CD4-positive, alpha-beta T cell treated with Interleukin-17A for 1 hour (primary cell): ENCODE measurements around the gene AFF1.

Experiments
- DNase-seq: peaks from one replicate; pipeline ENCODE4 v3.0.0-alpha.2; 2020

Gene AFF1

DNA sequence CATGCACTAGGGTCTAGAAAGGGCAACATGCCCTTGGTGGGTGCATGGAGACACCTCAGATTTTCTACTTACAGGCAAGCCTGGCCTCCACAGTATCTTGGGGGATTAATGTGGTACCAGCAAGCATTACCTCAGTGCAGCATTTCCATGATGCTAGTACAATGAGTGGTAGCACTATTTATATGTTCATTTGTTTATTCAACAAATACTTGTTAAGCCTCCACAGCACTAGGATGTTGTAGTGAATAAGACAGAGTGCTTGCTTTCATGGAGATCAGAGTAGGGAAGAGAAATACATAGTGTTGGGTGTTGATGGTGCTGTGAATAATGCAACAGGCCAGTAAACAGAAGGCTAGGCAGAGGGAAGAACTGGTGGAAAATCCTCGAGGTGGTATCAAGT is 152.2 kb downstream of the AFF1 start:
- no peak for DNase-seq

DNA sequence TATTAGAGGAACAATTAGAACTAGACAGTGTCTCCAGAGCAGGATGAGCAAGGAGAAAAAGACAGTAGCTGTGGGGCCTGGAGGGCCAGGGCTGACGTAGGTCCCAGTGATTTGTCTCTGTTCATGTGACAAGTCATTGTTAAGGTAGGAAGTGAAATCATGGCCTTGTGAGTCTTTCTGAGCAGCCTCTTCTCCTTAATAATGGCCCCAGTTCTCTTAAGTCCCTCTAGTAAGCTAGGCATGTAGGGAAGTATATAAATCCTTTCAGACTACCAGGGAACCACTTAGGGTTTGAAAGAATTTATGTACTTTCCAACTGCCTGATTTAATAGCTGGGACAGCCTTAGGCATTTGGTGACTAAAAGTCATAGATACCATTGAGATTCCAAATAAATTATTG is 152.6 kb downstream of the AFF1 start:
- no peak for DNase-seq

DNA sequence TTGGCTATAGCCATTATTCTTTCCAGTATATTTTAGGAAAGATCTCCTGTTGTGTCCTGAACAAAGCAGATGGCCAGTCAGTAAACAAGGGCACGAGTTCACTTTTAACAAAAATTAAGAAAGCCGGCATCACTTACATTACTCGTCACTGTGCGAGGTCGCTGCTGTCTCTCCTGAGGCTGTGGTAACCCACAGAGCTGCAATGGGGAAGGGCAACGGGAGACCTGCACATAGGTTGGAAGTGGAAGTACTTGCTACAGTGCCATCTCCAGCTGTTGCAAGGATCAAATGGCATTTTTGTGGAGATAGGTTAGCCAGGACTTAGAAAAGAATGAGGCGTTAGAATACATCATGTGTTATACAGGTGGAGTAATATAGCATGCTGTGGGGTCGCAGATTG is 153.4 kb downstream of the AFF1 start:
- DNase-seq, result no peak

DNA sequence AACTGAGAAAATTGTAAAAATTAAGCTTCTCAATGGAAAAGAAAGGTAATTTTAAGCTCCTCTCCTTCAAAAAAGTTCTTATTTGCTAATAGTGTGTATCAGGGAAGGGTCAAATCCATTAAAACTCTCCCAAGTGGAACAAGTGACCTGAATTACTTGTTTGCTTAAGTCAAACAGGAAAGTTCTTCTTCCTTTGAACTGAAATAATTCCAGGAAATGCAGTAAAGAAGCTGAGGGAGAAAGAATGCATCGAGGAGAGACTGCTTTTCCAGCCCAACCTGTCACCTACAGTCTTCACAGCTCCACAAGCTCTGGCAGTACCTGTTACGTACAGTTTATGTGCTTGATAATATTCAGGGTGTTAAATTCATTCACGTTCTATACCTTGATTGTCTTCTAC is 154.6 kb downstream of the AFF1 start:
- DNase-seq, result no peak

GRCh38 chr4:87090305-87090704 is 155.5 kb downstream of the AFF1 start:
- DNase-seq, result no peak

DNA sequence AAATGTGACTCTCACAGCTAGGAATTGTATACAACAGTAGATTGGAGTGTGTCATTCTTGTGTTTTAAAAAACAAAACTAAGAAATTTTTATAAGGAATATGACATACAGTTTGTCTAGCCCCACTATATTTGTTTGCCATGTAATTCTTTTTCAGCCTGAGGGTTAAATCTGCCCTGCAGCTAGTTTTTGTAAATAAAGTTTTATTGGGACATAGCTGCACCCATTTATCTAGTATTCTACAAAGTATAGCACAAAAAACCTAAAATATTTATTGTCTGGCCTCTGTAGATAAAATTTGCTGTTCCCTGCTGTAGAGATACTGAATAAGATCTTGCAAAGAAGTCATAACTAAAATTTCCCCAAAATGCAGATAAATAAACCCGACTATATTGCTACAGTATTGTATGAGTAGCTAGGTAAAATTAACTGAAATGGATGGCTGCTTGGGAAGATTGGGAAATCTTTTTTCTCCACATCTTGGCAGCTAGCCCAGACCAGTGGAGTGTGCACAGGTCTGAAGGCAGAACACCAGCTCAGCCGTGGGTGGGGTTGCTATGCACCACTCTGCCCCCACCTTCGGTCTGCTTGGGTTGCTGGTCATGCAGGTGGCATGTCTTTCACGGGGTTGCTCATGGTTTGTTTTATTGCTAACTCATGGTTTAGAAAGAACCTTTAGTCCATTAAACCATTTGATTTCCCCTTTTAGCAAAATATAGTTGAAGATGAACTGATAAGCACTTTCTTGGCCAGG is 157.8 kb downstream of the AFF1 start:
- no peak for DNase-seq

DNA sequence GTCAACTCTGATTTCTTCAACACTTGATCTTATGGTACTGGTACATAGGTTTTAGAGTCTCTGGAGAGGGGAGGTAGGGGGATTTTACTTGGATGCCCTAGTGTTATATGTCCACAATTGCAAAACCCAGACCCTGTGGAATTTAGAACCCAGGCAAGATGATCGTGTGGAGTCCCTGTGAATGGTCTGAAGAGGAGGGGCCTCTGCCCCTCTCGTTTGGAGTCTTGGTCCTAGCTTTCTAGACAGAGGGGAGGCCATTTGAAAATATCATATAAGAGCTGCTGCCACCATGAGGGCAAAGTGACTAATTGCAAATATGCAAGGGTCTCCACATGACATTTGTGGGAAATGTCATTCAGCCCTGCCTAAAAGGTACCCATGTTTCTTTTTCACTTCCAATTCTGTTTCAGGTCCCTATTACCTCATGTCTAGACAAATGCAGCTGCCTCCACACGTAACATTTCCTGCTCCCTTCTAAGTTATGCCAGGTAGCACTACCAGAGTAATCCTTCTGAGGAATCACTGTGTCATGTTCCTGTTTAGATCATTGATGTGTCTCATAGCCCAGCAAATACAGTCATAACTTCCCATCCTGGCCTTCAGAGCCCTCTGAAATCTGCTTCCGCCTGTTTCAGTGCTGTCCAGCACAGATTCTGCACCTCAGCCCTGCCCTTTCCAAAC is 158.8 kb downstream of the AFF1 start:
- peak; percentile 66 for DNase-seq

- no peak for DNase-seq
Measured at GRCh38 chr4:87097075-87097474, 162.3 kb downstream of the AFF1 start.

DNA sequence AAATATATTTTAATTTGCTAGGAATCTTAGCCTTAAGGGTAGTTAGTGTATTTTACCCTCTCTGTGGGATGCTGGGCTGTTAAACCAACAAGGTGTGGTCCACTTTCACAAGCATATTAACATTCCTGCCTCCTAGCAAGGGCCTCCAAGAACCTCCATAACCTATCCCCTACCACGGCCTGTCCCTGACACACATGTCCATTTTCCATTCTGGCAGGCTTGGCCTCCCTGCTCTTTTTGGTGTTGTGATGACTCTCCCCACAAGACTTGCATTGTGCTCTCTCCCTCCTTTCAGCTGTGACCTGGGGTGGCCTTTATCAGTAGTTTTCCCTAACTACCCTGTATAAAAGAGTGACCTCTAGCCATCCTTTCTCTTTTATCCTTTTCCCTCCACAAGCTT is 165.4 kb downstream of the AFF1 start:
- no peak for DNase-seq

DNA sequence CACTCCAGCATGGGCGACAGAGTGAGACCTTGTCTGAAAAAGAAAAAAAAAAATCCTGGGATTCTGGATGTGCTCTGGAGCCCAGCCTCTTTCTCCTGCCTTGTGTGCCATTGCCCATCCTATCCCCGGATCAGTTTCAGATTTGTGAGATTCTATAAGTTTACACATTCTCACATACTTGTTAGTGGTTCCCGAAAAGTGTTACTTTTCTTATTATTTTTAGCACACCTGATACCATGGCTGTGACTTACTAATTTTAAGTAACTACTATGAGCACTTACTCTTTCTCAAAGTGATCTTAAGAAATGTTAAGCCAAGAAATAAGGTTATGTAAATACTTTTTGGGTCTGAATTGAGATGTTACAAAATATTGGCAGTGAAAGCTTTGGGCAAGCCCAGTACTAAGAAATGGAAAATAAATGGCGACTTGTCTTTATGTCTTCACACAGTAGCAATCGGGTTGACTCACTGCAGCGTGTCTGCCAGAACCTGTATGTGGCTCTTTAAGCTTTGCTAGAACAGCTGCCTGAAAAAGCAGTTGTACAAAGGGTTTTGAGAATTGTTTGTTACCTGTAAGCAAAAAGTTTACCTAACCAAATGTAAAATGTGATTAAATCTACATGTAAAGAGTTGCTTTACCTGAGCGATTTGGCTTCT is 166.9 kb downstream of the AFF1 start:
- DNase-seq, result no peak

- peak; percentile 8 for DNase-seq
Measured at GRCh38 chr4:87103086-87103485, 168.3 kb downstream of the AFF1 start.

GRCh38 chr4:87103691-87104187 is 168.9 kb downstream of the AFF1 start:
- peak; percentile 69 for DNase-seq

- DNase-seq, result no peak
Measured at GRCh38 chr4:87105101-87105845, 170.5 kb downstream of the AFF1 start.

DNA sequence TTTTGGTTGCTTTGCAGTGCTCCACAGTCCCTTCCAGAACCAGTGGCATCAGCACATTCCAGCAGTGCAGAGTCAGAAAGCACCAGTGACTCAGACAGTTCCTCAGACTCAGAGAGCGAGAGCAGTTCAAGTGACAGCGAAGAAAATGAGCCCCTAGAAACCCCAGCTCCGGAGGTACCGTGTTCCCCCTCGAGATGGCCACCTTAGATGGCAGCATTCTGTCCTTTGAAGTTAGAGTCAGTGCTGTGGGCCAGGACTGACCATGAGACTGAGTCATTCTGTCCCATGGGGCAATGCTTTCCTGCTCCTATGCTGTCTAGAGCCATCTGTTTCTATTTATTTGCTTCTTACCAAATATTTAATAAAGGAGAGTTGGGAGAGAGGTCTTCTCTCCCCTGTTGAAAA is 173.3 kb downstream of the AFF1 start:
- no peak for DNase-seq

DNA sequence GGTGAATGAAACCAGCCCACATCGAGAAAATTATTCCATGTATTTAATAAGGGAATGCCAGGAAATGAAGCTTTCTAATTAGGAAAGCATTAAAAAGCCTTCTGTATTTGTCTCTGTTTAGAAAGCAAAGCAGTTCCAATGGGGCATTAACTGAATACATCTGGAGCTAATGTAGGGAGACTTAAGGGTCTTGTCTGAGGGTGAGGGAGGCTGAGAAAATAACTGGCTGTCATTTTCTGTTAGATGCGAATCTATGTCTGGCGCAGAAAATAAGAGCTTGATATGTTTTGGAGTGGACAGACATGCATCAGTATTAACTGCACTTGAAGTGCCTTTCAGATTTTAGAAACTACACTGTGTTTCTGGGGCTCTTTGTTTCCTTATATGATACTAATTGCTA is 174.3 kb downstream of the AFF1 start:
- no peak for DNase-seq

- DNase-seq, result no peak
Measured at GRCh38 chr4:87109945-87110344, 175.1 kb downstream of the AFF1 start.

DNA sequence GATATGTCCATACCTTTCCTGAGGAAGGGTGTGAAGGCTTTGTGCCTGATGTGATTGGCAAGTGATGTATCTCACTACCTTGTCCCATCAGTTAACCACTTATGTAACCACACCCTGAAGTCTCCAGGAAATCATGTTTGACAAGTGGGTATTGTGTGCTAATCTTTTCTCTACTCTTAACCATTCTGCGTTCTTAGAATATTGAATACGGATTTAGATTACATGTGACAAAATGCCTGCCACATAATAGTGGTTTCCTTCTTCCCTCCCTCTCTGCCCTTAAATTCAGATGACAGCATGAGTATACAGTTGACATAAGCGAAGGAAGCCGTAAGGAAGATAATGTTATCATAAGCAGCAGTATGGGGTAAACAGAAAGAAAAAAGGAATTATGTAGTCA is 177.3 kb downstream of the AFF1 start:
- DNase-seq, result no peak

DNA sequence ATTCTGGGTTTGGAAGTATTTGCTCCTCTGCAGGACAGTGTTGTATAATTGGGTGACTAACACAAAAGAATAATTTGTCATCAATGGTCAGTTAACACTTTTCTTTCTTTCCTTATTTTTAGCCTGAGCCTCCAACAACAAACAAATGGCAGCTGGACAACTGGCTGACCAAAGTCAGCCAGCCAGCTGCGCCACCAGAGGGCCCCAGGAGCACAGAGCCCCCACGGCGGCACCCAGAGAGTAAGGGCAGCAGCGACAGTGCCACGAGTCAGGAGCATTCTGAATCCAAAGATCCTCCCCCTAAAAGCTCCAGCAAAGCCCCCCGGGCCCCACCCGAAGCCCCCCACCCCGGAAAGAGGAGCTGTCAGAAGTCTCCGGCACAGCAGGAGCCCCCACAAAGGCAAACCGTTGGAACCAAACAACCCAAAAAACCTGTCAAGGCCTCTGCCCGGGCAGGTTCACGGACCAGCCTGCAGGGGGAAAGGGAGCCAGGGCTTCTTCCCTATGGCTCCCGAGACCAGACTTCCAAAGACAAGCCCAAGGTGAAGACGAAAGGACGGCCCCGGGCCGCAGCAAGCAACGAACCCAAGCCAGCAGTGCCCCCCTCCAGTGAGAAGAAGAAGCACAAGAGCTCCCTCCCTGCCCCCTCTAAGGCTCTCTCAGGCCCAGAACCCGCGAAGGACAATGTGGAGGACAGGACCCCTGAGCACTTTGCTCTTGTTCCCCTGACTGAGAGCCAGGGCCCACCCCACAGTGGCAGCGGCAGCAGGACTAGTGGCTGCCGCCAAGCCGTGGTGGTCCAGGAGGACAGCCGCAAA is 179.6 kb downstream of the AFF1 start:
- no peak for DNase-seq

- DNase-seq, result no peak
Measured at GRCh38 chr4:87116231-87116630, 181.4 kb downstream of the AFF1 start.

- DNase-seq, result no peak
Measured at GRCh38 chr4:87117051-87117731, 182.4 kb downstream of the AFF1 start.

DNA sequence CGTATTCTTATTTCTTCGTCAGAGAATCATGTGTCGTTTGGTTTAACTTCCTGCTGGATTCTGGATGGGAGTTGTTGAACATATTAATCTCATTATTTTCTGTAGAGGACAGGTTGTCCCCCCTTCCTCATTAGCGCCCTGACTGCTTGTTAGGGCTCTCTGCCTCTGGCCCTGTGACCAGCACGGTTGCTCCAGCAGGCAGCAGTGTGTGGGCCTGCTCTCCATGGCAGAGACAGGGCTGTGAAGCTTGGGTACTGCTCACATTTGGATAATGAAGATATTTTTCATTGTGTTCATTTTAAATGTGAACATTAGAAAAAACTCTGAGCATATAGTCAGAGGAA is 182.9 kb downstream of the AFF1 start:
- DNase-seq, result no peak

DNA sequence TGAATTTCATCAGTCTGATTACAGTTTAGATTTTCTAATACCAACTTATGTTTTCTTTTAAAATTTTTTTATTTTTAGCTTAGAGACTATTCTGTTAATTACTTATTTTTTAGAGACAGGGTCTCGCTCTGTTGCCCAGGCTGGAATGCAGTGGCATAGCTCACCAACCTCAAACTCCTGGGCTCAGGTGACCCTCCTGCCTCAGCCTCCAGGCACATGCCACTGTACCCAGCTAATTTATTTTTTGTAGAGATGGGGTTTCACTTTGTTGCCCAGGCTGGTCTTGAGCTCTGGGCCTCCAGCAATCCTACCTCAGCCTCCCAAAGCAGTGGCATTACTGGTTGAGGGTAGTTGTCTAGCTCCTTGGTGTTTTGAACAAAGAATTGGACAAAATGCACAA is 183.6 kb downstream of the AFF1 start:
- DNase-seq, result no peak
